Middle frontal gyrus (tissue), 1 donor: ENCODE data around the gene TMEM132D.

Experiments used
- DNase-seq: peaks from one replicate; pipeline ENCODE4 v3.0.0-alpha.2; 2015; ENCODE audit warnings: low spot score; ENCODE audit errors: extremely low spot score

Gene TMEM132D

GRCh38 chr12:129873111-129873832 is 30.6 kb downstream of the TMEM132D start:
- DNase-seq = no peak

GRCh38 chr12:129871991-129872972 is 31.5 kb downstream of the TMEM132D start:
- no peak for DNase-seq

DNA sequence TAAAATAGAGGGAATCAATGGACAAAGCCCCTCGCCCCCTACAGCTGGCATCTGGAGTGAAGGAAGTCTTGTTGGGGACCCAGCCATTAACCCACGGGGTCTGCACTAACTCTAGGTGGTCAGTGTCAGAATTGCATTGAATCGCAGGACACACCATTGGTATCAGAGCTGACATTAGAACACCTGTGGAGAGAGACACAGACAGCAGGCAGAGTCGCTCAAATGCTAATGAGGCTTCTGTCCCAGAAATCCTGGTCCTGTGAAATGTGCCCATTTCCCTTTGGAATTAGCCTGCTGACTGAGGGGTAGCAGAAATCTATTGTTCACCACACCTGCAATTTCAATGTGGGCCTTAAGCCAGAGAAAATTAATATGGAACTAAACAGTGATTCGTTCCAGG is 33.0 kb downstream of the TMEM132D start:
- no peak for DNase-seq

DNA sequence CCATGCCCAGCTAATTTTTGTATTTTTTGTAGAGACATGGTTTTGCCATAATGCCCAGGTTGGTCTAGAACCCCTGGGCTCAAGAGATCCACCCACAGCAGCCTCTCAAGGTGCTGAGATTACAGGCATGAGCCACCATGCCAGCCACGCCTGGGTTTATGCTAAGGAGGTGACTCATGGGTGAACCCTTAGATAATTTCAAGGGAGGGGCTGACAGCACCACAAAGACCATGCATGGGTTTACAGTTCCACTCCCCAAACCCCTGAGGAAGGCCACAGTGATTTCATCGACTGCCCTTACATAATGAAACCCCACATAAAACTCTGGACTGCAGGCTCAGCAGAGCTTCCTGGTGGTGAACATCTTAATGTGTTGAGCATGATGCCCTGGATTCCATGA is 33.7 kb downstream of the TMEM132D start:
- DNase-seq = no peak

DNA sequence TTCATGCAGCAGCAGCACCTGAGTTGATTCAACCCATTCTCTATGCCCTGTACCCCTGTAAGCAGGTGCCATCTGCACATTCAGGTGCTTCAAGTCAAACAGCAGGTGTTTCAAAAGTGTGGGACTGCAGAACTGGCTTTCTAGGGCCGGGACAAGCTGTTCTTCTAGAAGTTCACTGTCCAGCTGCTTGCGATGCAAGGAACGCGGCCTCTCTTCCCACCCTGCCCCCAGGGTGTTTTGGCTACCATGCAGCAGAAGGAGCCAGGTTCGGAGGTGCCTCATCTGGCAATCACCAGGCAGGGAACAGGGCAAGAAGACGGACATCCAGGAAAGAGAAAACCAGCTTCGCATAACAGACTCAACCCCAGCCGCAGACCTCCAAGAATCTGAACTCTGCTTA is 35.2 kb downstream of the TMEM132D start:
- DNase-seq = no peak

GRCh38 chr12:129863938-129864337 is 39.9 kb downstream of the TMEM132D start:
- DNase-seq = no peak

DNA sequence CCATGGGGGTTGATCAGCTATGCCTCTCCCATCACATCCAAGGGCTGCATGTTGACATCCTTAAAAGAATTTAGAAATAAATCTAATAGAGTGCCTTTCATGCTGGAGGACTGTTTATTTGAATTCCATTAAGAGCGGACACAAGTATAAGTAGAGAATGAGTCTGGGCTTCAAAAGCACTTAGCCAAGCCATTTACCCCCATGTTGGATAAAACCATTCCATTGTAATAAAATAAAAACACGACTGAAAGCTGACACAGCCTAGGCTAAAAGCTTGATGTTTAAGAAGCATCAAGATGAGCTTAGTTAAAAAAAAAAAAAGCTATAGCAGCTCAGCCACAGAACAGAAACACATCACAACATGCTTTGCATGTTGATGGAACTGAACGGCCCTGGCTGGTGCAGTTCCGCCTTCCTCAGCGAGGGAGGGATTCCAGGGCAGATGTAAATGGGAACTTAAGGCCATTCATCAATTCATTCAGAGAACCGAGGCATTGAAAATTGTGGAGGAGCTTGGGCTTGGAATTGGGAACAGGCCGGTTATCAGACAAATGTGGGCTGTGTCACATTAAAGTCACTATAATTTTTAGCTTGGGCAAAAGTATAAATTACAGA is 41.2 kb downstream of the TMEM132D start:
- DNase-seq = no peak

- no peak for DNase-seq
These were observed 41.9 kb downstream of the TMEM132D start for GRCh38 chr12:129861951-129862350.

DNA sequence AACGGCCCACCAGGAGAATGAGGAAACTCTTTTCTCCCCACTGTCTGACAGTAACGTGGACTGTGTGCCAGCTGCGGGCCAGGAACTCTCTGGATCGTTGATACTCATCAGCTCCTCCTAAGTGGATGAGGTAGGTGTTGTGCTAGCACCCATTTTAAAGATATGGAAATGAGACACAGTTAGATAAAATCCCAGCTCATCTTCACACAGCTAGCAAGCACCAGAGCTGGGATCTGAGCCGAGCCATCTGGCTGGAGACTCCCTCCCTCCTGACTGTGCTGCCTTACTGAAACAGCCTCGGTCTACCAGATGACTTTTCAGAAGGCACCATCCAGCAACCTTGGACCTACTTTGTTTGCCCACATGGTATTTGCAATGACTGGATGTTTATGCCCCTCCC is 49.2 kb downstream of the TMEM132D start:
- peak; percentile 79 for DNase-seq

GRCh38 chr12:129851296-129851695 is 52.5 kb downstream of the TMEM132D start:
- no peak for DNase-seq

GRCh38 chr12:129848876-129849275 is 54.9 kb downstream of the TMEM132D start:
- no peak for DNase-seq

- DNase-seq = no peak
These were observed 56.8 kb downstream of the TMEM132D start for GRCh38 chr12:129847063-129847462.

DNA sequence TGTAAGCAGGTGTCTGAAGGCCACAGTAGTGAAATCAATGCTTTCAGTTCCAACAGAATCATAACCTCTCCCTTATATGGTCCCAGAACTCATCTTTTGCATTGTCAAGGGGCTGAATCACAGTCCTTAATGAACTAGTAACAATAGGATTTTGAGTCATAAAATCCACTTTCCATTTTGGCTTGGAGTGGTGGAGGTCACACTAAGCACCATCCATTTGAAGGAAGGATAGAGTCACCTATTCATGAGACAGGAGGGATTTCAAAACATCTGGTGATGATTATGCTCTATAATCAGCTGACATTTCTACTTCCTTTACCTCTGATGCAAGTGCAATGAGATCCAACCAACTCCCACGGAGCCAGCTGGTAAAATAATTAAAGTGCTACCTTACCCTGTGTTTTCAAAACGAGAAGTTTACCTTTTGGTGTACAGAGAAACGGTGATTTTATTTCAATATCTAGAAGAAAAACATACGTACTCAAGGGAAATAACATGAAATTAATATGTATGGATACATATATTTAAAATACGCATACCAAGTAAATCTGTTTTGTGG is 59.1 kb downstream of the TMEM132D start:
- DNase-seq = no peak

DNA sequence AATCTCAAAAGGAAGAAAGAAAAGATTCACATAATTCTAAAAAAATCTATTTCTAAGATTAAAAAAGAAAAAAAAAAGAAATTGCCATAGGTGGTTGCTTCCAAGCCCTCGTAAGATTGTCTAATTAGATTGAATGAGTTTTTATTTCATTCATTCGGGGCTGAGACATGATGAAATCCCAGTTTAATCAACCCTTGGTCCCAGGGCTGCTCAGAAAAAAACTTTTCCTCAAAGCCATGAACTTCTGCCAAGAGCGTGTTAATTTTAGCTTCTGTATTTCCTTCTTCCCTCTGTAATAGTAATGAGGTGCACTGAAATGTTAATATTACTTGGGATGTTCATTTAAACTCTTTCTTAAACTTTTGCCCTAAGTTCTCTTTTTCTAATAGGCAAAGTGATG is 62.6 kb downstream of the TMEM132D start:
- no peak for DNase-seq

DNA sequence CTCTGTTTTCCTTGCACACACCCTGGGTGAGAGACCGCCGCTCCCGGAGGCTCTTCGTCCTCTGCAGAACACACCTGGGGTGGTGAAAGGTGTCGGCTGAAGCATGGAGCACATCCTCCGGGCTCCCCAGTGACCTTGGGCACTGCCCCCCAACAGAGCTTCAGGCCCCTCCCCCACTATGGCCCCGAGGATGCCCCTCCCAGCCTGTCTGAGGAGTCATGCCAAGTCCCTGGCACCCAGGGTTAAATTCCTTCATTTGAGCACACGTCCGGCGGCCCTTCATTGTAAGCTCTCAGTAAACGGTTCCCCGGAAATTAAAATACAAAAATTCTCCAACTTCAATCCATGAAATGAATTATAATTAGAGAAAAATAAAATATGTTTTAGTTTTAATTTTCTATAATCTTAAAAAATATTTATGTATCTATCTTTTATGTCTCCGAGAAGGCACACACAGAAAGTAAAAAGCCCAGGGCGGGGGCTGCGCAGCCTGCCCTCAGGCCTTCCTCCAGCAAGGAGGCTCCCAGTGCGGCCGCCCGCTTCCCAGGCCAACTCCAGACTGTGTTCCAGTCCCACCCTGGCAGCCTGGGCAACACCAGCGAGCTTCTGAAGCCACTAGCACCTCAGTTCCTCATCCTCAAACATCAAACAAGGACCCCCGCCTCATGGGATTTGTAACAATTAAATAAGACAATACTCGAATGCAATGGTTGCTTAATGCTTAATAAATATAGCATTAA is 63.5 kb downstream of the TMEM132D start:
- no peak for DNase-seq

DNA sequence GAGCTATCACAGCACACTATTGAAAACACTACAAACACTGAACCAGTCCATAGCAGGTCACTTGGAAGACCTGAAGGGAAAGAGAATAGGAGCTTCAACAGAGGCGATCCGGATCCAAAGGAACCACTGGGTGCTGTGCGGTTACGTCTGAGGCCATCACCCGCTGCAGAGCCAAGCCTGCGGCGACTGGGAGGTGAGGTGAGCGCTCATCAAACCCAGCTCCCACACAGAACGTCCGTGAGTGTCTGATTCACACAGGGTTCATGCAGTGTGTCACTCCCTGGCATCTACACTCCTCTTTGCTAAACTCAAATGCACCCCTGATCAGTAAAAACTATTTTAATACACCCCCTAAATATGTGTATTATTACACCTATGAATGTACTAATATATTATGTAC is 64.1 kb downstream of the TMEM132D start:
- DNase-seq = no peak

- DNase-seq = no peak
These were observed 72.5 kb downstream of the TMEM132D start for GRCh38 chr12:129831294-129831693.

- DNase-seq = no peak
These were observed 73.0 kb downstream of the TMEM132D start for GRCh38 chr12:129830796-129831195.

DNA sequence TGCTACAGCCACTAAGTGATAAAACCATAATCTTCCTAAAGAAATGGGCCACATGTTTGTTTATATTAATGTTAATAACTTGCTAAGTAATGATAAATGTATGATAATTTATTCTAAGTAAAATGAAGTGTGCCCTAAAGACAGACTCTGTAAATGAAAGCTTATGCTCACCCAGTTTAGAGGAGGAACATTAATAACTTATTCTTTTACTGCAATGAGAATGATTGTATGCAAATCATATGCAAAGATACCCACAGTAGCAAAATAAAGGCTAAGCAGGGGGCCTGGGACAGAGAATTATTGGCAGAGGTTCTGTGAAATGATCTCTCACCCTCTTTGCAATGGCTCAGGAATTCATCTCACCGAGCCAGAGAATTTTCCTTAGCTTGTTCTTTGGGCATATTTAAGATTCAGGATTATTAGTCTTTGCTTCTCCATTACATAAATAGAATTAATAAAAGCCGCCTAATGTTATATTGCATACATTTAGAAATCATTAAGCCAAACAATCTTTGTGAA is 75.9 kb downstream of the TMEM132D start:
- DNase-seq = no peak

DNA sequence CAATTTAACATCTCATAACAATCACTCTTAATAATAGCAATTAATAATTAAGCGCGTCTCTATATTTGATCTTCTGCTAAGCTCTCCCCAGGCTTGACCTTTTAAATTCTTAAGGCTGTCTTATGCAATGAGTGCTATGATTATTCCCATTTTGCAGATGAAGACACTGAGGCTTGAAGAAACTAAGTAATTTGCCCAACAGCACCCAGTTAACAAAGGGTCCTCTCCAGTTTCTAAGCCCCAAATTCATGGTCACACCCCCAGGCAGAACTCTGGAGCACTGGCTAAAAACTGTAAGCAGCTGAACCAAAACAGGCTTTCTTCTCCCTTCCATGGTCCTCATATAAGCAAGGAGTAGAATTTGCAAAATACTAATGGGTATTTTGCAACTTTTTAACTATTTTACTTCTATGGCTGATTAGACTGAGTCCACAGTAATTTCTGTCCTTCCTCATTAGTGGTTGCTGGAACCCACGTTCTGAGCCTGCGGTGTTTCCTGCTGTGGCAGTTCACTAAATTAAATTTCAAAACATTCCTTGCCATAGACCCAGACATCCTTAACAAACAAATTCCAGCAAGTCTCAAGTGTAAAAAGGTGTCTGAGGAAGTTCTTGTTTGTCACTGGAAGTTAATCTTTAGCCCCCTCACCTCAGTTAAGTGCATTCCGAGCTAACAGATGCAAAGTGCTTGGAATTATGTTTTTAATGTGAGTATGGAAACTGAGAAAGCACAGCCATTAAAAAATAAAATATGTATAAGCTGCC is 76.5 kb downstream of the TMEM132D start:
- no peak for DNase-seq
